Measurements from ENCODE around the gene NOL7. TPM values are rescaled to one million over a fixed set of nuclear protein-coding genes. Genes with fewer than 3 reads are reported as not detected.

NOL7 gene
- total and polyA plus RNA-seq, 2 donors (not counting 1 experiment from before 2014, with no cell fraction given) = 24.7 to 58.3 TPM

DNA sequence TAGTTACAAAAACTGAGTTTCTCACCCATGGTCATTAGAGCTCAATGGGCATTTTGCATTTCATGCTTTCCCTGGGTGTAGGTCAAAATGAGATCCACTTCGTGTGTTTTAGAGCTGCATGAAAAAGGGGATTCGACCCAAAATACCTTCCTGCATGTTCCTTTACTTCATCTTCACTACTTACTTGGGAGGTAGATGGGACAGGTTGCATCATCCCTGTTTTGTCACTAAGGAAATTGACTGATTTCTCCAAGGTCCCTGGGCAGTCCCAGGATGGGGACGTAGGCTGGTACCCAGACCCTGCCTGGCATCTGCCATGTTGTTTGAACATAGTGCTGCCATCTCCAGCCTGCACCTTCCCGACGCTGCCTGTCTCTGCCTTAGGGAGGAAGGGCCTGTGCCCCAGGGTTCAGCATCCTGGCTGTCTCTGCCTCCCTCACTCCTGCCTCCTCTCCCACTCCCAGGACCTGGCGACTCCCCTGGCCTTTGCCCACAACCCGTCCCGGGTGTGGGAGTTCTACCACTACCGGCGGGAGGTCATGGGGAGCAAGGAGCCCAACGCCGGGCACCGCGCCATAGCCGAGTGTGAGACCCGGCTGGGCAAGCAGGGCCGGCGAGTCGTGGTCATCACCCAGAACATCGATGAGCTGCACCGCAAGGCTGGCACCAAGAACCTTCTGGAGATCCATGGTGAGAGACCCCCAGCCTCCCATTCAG is 23.8 kb upstream of the NOL7 start:
- DNase-seq (no peak), ATAC-seq (ENCODE audit: low read depth) (no peak)
- H2AFZ ChIP-seq (ENCODE audit: insufficient read depth, low read depth, low read length, poor library complexity, severe bottlenecking) = no peak overlapping the region
- H3K27ac Mint-ChIP-seq = no peak overlapping the region
- H3K9ac ChIP-seq (ENCODE audit: low read length) = no peak overlapping the region
- H3K36me3 ChIP-seq (replicated peaks in 1 of 2; ENCODE audit: control extremely low read depth in 1 of 2, control insufficient read depth in 1 of 2, extremely low read depth in 1 of 2, insufficient read depth in 2 of 2, low read length in 1 of 2) = peaks cover 15 to 46% of the 10 kb centered on the region in 2 experiments
- no peak overlapping the region for H3K4me3 ChIP-seq (ENCODE audit: control extremely low read depth in 1 of 5, extremely low read depth in 1 of 5, insufficient read depth in 1 of 5, low read depth in 2 of 5, low read length in 4 of 5)
- no peak overlapping the region for H3K27ac ChIP-seq (ENCODE audit: low read length in 2 of 2)
- no peaks in the 10 kb centered on the region for H3K4me1 Mint-ChIP-seq
- H3K9me3 Mint-ChIP-seq (ENCODE audit: insufficient read depth) = no peaks in the 10 kb centered on the region
- H3K4me3 Mint-ChIP-seq = no peak overlapping the region
- H3K4me1 ChIP-seq (ENCODE audit: control insufficient read depth in 2 of 2, insufficient read depth in 2 of 2, low read length in 2 of 2) = no peaks in the 10 kb centered on the region
- WGBS (ENCODE audit: insufficient coverage) = over 99% methylated on average over 19 of the region's 21 CpGs
- H3K79me2 ChIP-seq (ENCODE audit: control insufficient read depth, insufficient read depth, low read length) = peaks cover 21% of the 10 kb centered on the region
- no peaks in the 10 kb centered on the region for H3K9me3 ChIP-seq (ENCODE audit: control extremely low read depth in 1 of 3, control insufficient read depth in 2 of 3, insufficient read depth in 1 of 3, low read length in 2 of 3)
- TF ChIP-seq, protein P1, sequence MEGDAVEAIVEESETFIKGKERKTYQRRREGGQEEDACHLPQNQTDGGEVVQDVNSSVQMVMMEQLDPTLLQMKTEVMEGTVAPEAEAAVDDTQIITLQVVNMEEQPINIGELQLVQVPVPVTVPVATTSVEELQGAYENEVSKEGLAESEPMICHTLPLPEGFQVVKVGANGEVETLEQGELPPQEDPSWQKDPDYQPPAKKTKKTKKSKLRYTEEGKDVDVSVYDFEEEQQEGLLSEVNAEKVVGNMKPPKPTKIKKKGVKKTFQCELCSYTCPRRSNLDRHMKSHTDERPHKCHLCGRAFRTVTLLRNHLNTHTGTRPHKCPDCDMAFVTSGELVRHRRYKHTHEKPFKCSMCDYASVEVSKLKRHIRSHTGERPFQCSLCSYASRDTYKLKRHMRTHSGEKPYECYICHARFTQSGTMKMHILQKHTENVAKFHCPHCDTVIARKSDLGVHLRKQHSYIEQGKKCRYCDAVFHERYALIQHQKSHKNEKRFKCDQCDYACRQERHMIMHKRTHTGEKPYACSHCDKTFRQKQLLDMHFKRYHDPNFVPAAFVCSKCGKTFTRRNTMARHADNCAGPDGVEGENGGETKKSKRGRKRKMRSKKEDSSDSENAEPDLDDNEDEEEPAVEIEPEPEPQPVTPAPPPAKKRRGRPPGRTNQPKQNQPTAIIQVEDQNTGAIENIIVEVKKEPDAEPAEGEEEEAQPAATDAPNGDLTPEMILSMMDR (IDR thresholded peaks at IDR 0.05) = no peak
- TF ChIP-seq EZH2 (IDR thresholded peaks at IDR 0.05; ENCODE audit: borderline replicate concordance, insufficient read depth, low read depth, low read length, poor library complexity, severe bottlenecking) = no peak
- H4K20me1 ChIP-seq (ENCODE audit: control insufficient read depth, insufficient read depth, low read length, poor library complexity, severe bottlenecking) = no peaks in the 10 kb centered on the region
- POLR2A ChIA-PET = no interaction called here
- intact Hi-C loops (cut with micrococcal nuclease) = no loop called here
- CTCF ChIA-PET = interaction anchor here (0.6 to 1.9 kb wide), 3 partner anchors 14 to 64 kb away, joined by 3 to 9 read pairs (median 4); partner anchors contain the start of gene SIRT5
- no peaks in the 10 kb centered on the region for H3K27me3 Mint-ChIP-seq
- no peaks in the 10 kb centered on the region for H3K27me3 ChIP-seq (replicated peaks in 1 of 4; ENCODE audit: control extremely low read depth in 1 of 4, control insufficient read depth in 3 of 4, insufficient read depth in 4 of 4, low read length in 3 of 4)
- no peak overlapping the region for H3K4me2 ChIP-seq (replicated peaks; ENCODE audit: low read depth, low read length, poor library complexity, severe bottlenecking)

DNA sequence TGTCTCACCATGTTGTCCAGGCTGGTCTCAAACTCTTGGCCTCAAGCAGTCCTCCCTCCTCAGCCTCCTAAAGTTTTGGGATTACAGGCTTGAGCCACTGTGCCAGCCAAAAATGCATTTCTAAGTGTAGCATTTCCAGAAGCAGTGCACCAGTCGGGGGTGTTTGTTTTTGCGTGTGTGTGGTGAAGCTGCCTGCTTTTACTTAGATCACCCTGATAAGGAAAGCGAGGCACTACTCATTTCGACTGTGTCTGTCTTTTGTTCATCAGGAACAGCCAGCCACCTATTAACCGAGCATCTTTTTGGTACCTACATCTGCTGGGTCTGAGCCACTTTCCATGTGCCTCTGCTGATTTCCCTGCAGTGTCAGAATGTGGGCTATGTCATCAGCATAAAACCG is 22.0 kb upstream of the NOL7 start:
- no peak for ATAC-seq (ENCODE audit: low read depth)
- no peak for DNase-seq
- H3K4me1 ChIP-seq (ENCODE audit: control insufficient read depth in 2 of 2, insufficient read depth in 2 of 2, low read length in 2 of 2) = no peaks in the 10 kb centered on the region
- intact Hi-C loops (cut with micrococcal nuclease) = no loop called here
- TF ChIP-seq, protein P1 (IDR thresholded peaks at IDR 0.05) = no peak
- TF ChIP-seq EZH2 (IDR thresholded peaks at IDR 0.05; ENCODE audit: borderline replicate concordance, insufficient read depth, low read depth, low read length, poor library complexity, severe bottlenecking) = no peak
- ChIA-PET CTCF (interaction anchor here (2.3 kb wide), 1 partner anchor 18 kb away, joined by 13 read pairs; the partner anchor contains the start of gene SIRT5), POLR2A (no interaction called here)
- H2AFZ ChIP-seq (ENCODE audit: insufficient read depth, low read depth, low read length, poor library complexity, severe bottlenecking) = no peak overlapping the region
- Mint-ChIP-seq H3K27ac (no peak overlapping the region), H3K4me1 (no peaks in the 10 kb centered on the region), H3K9me3 (ENCODE audit: insufficient read depth) (no peaks in the 10 kb centered on the region), H3K4me3 (no peak overlapping the region), H3K27me3 (no peaks in the 10 kb centered on the region)
- no peaks in the 10 kb centered on the region for H3K9me3 ChIP-seq (ENCODE audit: control extremely low read depth in 1 of 3, control insufficient read depth in 2 of 3, insufficient read depth in 1 of 3, low read length in 2 of 3)
- no peak overlapping the region for H3K27ac ChIP-seq (ENCODE audit: low read length in 2 of 2)
- H3K27me3 ChIP-seq (replicated peaks in 1 of 4; ENCODE audit: control extremely low read depth in 1 of 4, control insufficient read depth in 3 of 4, insufficient read depth in 4 of 4, low read length in 3 of 4) = no peaks in the 10 kb centered on the region
- no peak overlapping the region for H3K9ac ChIP-seq (ENCODE audit: low read length)
- WGBS (ENCODE audit: insufficient coverage) = 100% methylated on average over 5 of the region's 6 CpGs
- H3K36me3 ChIP-seq (replicated peaks in 1 of 2; ENCODE audit: control extremely low read depth in 1 of 2, control insufficient read depth in 1 of 2, extremely low read depth in 1 of 2, insufficient read depth in 2 of 2, low read length in 1 of 2) = peaks cover 17 to 43% of the 10 kb centered on the region in 2 experiments
- H3K4me3 ChIP-seq (ENCODE audit: control extremely low read depth in 1 of 5, extremely low read depth in 1 of 5, insufficient read depth in 1 of 5, low read depth in 2 of 5, low read length in 4 of 5) = no peak overlapping the region
- H3K4me2 ChIP-seq (replicated peaks; ENCODE audit: low read depth, low read length, poor library complexity, severe bottlenecking) = no peak overlapping the region
- no peaks in the 10 kb centered on the region for H4K20me1 ChIP-seq (ENCODE audit: control insufficient read depth, insufficient read depth, low read length, poor library complexity, severe bottlenecking)
- H3K79me2 ChIP-seq (ENCODE audit: control insufficient read depth, insufficient read depth, low read length) = peaks cover 8% of the 10 kb centered on the region

Data from B cell (primary cell).